Calu3 (cell line): ENCODE results near the gene MSLN. TPM values are rescaled to one million over a fixed set of nuclear protein-coding genes. Genes with fewer than 3 reads are reported as not detected.

Experiments
- BruUV-seq: library from RNA; stranded (reverse); fragments of 400-500 nt; replicated peaks from 2 replicates; lab custom pipeline; 2021; lab: Mats Ljungman, UMichigan
- CTCF ChIA-PET: fragments of 300-600 bp; sonication (Branson Sonifier 250); formaldehyde crosslinking; loops from one replicate; lab custom pipeline; 2022; ENCODE audit warnings: antibody characterized with exemption; lab: Charles Lee
- DNase-seq: peaks from one replicate; pipeline ENCODE4 v3.0.0; 2022
- H3K27ac Mint-ChIP-seq: one replicate; pipeline ENCODE4 v1.8.0; 2022; ENCODE audit warnings: mixed read lengths; ENCODE audit not compliant: unreplicated experiment
- H3K27me3 Mint-ChIP-seq: one replicate; pipeline ENCODE4 v1.8.0; 2022; ENCODE audit warnings: mixed read lengths; ENCODE audit not compliant: unreplicated experiment
- H3K36me3 Mint-ChIP-seq: one replicate; pipeline ENCODE4 v1.8.0; 2022; ENCODE audit warnings: mild to moderate bottlenecking, moderate library complexity, mixed read lengths; ENCODE audit not compliant: insufficient read depth, unreplicated experiment
- H3K4me1 Mint-ChIP-seq: one replicate; pipeline ENCODE4 v1.8.0; 2022; ENCODE audit warnings: mild to moderate bottlenecking, low read depth, mixed read lengths; ENCODE audit not compliant: unreplicated experiment
- H3K4me3 Mint-ChIP-seq: one replicate; pipeline ENCODE4 v1.8.0; 2022; ENCODE audit warnings: mild to moderate bottlenecking, low read depth, moderate library complexity, mixed read lengths; ENCODE audit not compliant: unreplicated experiment
- H3K9me3 Mint-ChIP-seq: one replicate; pipeline ENCODE4 v1.8.0; 2022; ENCODE audit warnings: low read depth, mixed read lengths; ENCODE audit not compliant: unreplicated experiment
- intact Hi-C: fragments of 100-400 bp; cut with micrococcal nuclease; formaldehyde crosslinking; loops from one replicate; pipeline ENCODE4 v1.10.0; 2022; ENCODE audit not compliant: unreplicated experiment
- total RNA-seq: library from RNA; stranded (reverse); gene quantifications from 2 replicates; pipeline ENCODE4 v1.2.3, GENCODE V29; 2022
- TF ChIP-seq, protein P1 (sequence below): fragments of 200-600 bp; IDR thresholded peaks from one replicate; pipeline ENCODE4 v1.8.0; 2022; ENCODE audit warnings: antibody characterized with exemption; ENCODE audit not compliant: unreplicated experiment

Gene MSLN
- total RNA-seq, 1 experiment from 2014 or later, result 3.4 TPM

DNA sequence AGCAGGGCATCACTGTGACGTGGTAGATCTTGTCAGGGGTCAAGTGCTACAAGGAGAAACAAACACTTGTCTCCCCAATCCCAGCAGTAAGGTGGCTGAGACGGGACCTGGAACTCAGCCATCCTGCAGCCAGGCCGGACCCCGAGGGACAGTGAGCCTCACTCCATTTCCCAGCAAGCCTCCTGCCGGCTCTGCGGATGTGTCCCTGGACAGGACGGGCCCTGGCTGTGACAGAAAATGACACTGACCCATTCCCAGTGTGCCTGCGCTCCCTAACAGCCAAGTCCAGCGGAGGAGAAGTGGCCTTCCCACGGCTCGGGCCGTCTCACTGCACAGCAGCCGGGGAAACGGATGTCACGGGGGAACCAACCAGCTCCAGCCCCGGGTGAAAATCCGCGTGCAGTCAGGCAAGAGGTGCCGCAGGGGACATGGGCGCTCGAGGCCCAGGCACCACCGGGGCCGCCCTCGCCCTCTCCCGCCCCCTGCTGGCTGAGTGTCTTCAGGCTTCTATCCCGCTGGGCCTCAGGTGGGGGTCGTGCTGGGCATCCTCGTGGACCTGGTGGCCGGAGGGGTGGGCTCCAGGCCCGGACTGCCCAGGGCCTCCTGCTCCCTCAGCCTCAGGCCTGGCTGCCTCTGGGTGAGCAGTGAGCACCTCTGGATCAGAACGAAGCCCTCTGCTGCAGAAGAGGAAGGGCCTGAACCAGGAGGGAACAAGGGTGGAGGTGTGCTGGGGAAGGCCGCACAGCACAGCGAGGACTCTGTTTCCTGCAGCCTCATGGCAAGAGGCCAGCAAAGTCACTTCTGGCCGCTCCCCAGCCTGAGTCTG is 26.9 kb upstream of the MSLN start:
- H3K4me1 Mint-ChIP-seq, result no peaks in the 10 kb centered on the region
- TF ChIP-seq, protein P1, sequence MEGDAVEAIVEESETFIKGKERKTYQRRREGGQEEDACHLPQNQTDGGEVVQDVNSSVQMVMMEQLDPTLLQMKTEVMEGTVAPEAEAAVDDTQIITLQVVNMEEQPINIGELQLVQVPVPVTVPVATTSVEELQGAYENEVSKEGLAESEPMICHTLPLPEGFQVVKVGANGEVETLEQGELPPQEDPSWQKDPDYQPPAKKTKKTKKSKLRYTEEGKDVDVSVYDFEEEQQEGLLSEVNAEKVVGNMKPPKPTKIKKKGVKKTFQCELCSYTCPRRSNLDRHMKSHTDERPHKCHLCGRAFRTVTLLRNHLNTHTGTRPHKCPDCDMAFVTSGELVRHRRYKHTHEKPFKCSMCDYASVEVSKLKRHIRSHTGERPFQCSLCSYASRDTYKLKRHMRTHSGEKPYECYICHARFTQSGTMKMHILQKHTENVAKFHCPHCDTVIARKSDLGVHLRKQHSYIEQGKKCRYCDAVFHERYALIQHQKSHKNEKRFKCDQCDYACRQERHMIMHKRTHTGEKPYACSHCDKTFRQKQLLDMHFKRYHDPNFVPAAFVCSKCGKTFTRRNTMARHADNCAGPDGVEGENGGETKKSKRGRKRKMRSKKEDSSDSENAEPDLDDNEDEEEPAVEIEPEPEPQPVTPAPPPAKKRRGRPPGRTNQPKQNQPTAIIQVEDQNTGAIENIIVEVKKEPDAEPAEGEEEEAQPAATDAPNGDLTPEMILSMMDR, result no peak
- BruUV-seq, result no TSS peak
- H3K36me3 Mint-ChIP-seq, result peaks cover 61% of the 10 kb centered on the region
- no peak for DNase-seq
- intact Hi-C loops, result no loop called here
- no peaks in the 10 kb centered on the region for H3K27me3 Mint-ChIP-seq
- no peaks in the 10 kb centered on the region for H3K9me3 Mint-ChIP-seq
- CTCF ChIA-PET, result no interaction called here
- H3K4me3 Mint-ChIP-seq, result no peak overlapping the region
- no peak overlapping the region for H3K27ac Mint-ChIP-seq

DNA sequence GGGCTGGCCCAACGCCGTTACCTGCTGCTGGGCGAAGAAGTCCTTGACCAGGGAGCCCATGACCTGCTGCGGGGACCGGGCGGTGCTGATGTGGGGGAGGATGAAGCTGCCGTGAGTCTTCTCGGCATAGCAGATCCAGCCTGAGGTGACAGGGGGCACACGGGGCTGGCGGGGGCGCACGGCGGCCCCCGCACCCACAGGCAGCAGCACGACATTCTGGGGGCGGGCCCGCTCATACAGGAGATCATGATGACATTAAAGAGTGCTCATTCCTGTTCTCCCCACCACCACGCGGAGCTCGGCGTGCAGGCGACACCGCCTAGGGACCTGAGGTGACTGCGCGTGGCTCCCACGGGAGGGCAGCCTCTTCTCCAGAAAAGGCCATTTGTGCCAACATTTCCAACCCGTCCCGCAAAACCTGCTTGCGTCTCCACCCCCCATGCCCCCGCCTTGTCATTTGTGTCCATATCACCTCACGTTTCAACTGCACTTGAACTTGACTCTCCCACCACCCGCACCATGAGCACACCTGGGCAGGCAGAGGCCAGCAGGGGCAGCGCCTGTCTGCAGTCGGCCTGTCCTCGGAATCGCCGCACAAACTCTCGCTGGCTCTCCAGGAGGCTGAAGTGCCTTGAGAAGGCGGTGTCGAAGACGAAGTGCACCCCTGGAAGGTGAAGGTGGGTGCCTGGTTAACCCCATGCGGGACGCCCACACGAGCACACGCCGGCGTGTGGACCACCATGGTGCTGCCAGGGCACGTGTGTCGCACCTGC is 26.1 kb upstream of the MSLN start:
- intact Hi-C loops, result no loop called here
- Mint-ChIP-seq H3K4me3 (no peak overlapping the region), H3K9me3 (no peaks in the 10 kb centered on the region), H3K36me3 (peaks cover 63% of the 10 kb centered on the region), H3K27me3 (no peaks in the 10 kb centered on the region), H3K27ac (no peak overlapping the region), H3K4me1 (no peaks in the 10 kb centered on the region)
- BruUV-seq, result no TSS peak
- DNase-seq, result no peak
- CTCF ChIA-PET, result no interaction called here
- TF ChIP-seq, protein P1, result no peak

DNA sequence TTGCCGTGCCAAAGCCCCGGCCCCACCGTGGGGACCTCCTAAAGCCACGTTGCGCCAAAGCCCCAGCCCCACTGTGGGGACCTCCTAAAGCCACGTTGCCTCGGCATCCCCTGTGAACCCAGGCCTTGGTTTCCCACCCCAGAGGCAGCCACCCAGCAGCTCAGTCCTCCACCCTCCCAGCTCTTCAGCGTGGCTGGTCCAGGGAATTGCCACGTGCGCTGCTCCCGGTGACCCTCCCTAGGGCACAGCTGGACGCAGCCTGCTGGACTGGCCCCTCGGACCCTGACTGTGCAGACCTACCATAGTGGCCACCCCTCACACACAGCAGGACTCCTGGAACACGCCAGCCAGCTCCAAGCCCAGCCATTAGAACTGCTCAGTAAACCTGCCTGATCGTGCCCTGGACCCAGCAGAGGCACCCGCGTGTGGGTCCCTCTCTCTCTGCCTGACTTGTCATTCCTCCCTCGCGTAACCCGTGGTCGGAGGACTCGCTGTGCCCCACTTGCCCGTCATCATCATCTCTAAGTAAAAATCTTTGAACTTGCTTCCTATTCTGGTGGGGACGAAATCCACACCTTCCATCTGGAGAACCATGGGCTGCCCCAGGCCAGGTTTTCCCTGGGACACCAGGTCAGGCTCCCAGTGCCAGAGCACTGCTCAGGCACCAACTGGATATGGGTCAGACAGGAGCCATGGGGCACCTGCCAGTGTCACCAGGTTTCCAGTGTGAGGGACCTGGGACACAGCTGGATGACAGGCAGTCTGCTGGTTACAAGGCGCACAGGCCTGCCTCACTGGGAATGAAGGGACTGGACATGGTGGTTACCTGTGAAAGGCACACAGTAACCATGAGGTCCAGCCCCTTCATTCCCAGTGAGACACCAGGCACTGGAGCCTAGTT is 25.3 kb upstream of the MSLN start:
- H3K27me3 Mint-ChIP-seq, result no peaks in the 10 kb centered on the region
- H3K4me3 Mint-ChIP-seq, result no peak overlapping the region
- peaks cover 65% of the 10 kb centered on the region for H3K36me3 Mint-ChIP-seq
- no peak overlapping the region for H3K27ac Mint-ChIP-seq
- CTCF ChIA-PET, result interaction anchor here (1.2 kb wide), 1 partner anchor 14 kb away, joined by 5 read pairs; the partner anchor contains the start of gene ANTKMT
- no peaks in the 10 kb centered on the region for H3K4me1 Mint-ChIP-seq
- DNase-seq, result no peak
- TF ChIP-seq, protein P1, result no peak
- no peaks in the 10 kb centered on the region for H3K9me3 Mint-ChIP-seq
- intact Hi-C loops, result no loop called here
- BruUV-seq, result no TSS peak

GRCh38 chr16:735982-736453 is 24.5 kb upstream of the MSLN start:
- TF ChIP-seq, protein P1, result no peak
- H3K9me3 Mint-ChIP-seq, result no peaks in the 10 kb centered on the region
- no peaks in the 10 kb centered on the region for H3K27me3 Mint-ChIP-seq
- H3K36me3 Mint-ChIP-seq, result peaks cover 67% of the 10 kb centered on the region
- no peaks in the 10 kb centered on the region for H3K4me1 Mint-ChIP-seq
- no peak for DNase-seq
- no peak overlapping the region for H3K4me3 Mint-ChIP-seq
- no TSS peak for BruUV-seq
- intact Hi-C loops, result no loop called here
- no peak overlapping the region for H3K27ac Mint-ChIP-seq
- CTCF ChIA-PET, result interaction anchor here (1.2 kb wide), 1 partner anchor 15 kb away, joined by 5 read pairs; the partner anchor contains the start of gene ANTKMT
